GM21619 (cell line): ENCODE data around the gene FBXL4.
A peak's percentile ranks its signal among the peaks of the same experiment; 100 is the strongest.

Source experiments
- ATAC-seq: cut with Tn5 transposase; IDR thresholded peaks from one replicate; pipeline ENCODE4 v1.9.1; 2021; ENCODE audit not compliant: unreplicated experiment

Gene FBXL4

DNA sequence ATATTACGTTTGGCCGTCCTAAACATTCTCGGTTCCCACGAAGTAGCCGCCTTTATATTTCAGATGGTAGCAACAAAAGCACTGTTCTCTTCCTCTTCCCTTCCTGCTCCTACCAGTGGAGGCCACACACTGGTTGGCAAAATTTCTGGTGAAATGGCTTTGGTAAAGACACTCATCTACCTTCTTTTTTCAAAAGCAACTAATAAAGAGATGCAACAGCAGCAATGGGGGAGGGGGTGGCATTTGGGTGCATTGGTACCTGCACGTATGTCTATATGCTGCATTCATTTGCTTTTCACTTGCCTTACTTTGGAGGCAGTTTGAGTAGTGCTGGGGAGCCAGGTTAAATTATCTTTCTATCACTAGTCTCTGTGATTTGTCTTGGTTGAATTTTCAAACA lies 107.4 kb downstream of the FBXL4 start:
- no peak for ATAC-seq

DNA sequence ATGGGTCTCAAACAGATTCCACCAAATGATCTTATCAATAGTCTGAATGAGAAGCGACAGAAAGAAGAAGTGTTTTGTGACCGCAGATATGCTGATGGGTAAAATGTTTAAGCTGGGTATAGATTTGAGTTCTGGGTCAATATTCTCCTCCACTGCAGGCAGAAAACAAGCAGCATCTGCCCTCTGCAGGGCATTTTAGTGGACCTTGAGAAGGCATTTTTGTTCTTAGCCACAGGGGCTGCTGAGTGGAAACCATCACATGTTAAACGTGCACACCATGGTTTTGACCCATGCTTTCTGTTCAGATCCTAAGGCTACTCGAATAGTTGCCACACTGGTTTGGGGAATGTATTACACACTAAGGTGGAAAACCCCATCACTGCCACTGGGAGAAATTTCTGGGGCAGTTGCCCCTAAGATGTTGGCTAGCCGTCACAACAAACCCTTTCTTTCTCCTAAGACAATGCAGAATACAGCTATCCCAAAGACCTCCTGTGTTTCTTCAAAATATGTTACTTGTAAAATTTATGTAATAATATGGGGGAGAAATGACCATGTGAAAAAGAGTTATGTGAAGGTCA lies 107.9 kb downstream of the FBXL4 start:
- no peak for ATAC-seq

DNA sequence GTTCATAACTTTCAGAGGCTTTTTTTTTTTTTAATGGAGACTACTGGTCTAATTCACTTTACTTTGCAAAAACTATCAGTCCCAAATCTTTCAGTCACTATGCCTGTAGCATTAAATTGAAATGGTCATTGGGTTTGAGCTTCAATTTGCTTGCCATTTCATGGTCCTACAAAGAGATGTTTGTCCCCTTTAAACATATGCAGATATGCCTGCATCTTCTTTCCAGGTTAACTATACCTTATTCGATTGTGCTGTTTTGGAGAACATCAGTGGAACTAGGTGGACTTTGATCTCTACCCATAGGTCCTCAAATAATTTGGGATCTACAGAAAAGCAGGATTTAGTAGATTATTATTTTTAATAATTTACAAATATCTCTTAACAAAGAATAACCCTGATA lies 108.8 kb downstream of the FBXL4 start:
- ATAC-seq, result no peak

DNA sequence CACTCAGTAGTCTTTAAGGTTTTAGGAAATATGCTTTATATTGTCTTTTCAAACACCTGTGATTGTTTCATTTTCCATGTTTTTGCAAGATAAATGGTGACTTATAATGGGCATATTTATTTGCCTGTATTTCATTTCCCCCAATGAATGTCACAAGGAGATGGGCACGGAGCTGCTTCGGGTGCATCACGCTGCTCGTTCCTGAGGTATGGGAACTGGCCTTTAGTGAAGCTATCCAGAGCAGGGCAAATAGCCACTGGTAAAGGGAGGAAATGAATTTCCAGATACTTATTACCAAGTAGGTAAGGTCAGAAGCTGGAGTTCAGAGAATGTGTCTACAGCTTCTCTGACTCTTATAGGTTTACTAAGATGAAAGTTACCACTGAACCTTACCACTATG lies 109.7 kb downstream of the FBXL4 start:
- no peak for ATAC-seq

DNA sequence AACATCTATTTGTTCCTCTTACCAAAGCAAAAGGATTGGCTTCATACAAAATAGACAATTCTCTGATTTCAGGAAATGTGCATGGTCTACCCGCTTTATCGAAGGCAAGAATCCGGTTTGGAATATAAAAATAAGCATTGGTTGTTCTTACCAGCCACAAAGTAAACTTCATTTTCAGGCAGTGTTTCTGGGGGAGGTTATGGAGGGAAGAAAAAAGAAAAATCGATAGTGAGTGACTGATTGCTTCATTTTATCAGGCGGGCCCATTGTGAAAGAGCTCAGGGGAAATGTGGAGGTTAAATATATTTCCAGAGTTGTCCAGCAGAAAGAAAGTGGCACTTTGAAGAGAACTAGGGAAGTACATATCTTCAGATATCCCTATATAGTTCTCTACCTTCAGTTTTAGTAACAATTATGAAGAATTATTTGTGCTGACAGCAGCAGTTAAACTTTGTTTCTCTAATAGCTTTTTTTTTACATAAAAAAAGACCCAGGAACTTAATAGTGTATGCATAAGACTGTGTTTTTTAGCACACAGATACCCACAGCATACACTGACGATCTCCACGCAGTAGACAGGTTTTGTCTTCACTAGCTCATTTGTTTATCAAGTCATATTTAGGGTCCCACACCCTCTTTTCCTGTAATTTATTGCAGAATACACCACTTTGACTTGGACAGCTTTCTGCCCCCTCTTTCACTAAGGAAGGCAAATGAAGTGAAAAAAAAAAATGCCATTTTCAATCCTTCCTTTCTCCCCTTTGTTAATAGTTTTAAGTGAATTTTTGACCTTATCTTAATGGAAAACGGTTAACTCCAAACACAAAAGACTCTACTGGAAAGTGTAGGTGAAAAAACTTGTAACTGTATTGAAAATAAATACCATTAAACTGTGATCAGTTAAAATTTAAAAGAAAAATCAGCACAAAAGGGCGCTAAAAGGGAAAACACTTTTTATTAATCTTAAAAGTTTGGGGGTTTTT lies 110.5 kb downstream of the FBXL4 start:
- ATAC-seq, result no peak

DNA sequence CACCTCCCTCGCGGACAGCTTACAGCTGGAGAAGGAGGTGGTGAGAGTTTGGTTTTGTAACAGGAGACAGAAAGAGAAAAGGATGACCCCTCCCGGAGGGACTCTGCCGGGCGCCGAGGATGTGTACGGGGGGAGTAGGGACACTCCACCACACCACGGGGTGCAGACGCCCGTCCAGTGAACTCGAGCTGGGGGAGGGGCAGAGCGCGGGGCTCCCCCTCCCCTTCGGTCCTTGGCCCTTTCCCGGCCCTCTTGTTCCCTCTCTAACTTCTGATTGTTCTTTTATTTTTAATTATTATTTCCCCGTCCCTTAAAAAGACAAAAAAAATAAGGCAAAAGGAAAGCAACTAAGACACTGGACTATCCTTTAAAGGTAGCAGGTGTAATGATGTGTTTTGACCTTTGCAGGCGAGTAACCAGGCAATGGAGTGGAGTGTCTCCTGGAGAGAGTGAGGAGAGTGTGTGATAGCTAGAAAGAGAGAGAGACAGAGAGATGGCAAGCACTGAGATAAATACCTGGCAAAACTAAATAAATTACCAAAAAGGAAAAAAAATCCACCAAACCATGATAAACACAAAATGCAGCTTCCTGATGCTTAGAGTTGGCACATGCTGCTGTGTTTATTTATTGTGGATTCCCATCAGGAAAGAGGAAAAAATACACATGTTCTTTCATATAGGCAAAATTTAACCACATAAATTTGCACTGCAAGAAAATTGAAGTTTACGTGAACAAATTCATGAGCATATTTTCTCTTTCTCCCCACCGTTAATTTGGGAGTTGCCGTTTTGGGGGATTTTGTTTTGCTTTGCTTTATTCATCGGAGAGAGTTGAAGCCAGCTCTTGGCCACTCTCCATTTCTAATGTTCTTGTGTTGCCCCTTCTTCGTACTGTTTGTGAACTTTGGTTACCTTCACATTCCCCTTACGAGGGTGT lies 111.5 kb downstream of the FBXL4 start:
- ATAC-seq, result no peak

DNA sequence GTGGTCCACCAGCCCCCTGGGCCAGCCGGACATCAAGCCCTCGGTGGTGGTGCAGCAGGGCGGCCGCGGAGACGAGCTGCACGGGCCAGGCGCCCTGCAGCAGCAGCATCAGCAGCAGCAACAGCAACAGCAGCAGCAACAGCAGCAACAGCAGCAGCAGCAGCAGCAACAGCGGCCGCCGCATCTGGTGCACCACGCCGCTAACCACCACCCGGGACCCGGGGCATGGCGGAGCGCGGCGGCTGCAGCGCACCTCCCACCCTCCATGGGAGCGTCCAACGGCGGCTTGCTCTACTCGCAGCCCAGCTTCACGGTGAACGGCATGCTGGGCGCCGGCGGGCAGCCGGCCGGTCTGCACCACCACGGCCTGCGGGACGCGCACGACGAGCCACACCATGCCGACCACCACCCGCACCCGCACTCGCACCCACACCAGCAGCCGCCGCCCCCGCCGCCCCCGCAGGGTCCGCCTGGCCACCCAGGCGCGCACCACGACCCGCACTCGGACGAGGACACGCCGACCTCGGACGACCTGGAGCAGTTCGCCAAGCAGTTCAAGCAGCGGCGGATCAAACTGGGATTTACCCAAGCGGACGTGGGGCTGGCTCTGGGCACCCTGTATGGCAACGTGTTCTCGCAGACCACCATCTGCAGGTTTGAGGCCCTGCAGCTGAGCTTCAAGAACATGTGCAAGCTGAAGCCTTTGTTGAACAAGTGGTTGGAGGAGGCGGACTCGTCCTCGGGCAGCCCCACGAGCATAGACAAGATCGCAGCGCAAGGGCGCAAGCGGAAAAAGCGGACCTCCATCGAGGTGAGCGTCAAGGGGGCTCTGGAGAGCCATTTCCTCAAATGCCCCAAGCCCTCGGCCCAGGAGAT lies 112.4 kb downstream of the FBXL4 start:
- ATAC-seq, result no peak

DNA sequence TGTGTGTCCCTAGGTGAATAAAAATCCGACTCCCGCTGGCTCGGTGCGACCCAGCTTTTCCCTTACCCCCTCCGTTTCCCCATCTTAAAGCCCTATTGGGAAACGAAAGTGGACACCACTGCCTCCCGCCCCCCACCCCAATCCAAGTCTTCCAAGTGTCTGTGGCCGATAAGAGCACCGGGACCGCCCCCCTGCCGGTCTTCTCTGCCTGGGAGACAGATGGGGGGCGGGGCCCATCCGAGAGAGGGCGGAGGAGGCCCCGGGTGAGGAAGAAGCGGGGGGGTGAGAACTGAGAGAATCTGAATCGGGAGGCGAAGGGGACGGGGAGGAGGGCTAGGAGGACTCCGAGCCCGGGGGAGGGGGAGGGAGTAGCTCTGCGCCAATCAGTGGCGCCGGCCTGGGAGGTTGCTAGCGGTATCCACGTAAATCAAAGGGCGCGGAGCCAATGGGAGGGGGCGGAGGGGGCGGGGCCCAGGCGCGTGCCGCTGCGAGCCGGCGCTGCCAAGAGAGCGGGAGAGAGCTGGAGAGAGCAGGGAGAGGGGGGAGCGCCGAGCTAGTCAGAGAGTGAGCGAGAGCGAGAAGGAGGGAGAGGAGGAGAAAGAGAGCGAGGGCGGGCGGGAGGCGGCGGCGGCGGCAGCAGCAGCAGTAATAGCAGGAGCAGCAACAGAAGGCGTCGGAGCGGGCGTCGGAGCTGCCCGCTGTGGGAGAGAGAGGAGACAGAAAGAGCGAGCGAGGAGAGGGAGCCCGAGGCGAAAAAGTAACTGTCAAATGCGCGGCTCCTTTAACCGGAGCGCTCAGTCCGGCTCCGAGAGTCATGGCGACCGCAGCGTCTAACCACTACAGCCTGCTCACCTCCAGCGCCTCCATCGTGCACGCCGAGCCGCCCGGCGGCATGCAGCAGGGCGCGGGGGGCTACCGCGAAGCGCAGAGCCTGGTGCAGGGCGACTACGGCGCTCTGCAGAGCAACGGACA lies 113.4 kb downstream of the FBXL4 start, which contains the start of gene POU3F2:
POU3F2 (plus strand) TSS at position 515 of the 972 bp plus-strand sequence; CDS start at position 815, 300 bp downstream.
- ATAC-seq, result peak; percentile 71

DNA sequence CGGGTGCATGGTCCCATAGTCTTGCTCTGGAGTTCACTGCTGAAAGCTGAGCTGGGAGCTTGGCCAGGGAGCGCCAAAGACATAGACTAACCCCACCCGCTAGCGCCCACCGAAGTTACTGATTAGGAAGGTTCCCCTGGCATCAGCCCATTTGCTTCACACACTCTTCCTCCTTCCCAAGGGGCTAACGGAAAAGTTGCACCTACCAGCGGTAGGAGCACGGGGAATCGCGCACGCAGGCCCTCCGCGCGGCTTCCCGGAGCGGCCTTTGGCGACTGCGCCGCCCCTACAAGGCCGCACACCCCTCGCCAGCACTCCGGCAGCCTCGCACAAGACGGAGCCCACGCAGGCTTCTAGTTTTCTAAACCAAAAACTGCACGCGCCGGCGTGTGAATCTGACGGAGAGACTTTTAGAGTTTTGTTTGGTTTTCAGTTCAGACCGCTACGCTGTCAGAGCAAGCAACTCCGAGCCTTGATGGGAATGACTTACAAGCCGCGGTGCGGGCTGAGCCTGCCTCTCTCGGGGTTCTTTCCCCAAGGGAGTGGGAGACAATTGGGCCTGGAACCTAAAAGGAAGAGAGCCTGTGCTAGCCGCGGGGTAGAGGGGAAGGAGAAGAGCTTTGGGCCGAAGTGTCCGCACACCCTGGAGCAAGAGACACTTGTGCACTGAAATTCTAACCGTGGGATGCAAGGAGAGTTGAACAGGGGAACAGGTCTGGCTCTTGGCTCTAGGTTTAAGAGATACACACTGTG lies 114.3 kb downstream of the FBXL4 start:
- no peak for ATAC-seq

DNA sequence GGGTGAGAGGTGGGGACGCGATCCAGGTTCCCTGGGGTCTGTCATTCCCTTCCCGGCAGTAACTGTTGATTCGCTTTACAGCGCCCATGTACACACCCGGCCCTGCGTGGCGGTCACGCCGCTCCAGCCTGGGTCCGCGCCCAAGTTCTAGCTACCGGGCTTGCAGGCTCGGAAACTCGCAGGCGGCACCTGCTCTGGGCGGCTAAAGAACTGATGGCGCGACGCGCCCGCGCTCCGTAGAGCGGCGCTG lies 114.8 kb downstream of the FBXL4 start:
- ATAC-seq, result no peak

DNA sequence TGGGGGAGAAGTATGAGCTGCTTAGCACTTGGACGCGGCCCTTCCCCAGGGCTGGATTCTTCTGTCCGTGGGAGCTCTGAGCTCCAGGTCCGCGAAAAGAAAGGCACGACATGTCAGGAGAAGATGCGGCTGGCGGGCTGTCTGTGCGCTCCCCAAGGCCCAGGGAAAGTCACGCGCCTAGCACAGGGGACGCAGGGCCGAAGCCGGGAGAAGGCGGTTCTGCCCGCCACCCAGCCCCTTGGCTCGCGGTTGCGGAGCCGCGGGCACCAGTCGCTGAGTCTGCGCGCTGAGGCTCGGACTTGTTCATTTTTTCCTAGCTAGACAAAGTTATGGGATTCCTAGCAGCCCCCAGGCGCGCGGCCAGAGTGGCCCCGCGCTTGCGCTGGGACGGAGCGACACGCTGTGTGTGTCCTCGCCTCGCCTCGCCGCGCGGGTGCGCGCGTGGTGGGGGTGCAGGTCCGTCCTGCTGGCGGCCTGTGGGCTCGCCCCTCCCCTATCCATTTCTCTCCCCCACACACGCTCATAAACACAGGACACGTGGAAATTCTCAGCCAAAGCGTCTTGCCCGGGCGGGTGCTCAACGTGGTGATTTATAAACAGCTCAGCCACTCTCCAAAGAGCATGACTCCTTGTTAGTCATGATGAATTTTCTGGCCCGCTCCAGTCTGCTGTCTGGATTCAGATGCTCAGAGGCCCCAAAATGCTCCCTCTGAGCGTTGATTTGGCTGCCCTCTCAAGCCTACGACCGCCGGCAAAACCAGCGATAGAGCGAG lies 115.3 kb downstream of the FBXL4 start:
- no peak for ATAC-seq

DNA sequence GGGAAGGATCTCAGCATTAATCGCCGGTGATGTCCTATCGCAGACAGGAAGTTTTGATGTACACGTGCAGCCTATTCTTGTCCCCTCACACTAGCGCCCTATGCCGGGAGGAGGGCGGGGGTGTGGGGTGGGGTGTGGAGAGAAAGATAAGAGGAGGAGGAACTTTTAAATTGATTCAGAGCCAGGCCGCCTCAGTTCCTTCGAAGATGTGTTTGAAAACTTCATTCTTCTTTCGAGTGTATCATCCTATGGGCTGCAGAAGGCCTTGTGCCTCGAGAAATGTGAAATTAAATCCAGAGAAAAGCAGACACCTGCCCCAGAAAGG lies 115.8 kb downstream of the FBXL4 start:
- ATAC-seq, result no peak

DNA sequence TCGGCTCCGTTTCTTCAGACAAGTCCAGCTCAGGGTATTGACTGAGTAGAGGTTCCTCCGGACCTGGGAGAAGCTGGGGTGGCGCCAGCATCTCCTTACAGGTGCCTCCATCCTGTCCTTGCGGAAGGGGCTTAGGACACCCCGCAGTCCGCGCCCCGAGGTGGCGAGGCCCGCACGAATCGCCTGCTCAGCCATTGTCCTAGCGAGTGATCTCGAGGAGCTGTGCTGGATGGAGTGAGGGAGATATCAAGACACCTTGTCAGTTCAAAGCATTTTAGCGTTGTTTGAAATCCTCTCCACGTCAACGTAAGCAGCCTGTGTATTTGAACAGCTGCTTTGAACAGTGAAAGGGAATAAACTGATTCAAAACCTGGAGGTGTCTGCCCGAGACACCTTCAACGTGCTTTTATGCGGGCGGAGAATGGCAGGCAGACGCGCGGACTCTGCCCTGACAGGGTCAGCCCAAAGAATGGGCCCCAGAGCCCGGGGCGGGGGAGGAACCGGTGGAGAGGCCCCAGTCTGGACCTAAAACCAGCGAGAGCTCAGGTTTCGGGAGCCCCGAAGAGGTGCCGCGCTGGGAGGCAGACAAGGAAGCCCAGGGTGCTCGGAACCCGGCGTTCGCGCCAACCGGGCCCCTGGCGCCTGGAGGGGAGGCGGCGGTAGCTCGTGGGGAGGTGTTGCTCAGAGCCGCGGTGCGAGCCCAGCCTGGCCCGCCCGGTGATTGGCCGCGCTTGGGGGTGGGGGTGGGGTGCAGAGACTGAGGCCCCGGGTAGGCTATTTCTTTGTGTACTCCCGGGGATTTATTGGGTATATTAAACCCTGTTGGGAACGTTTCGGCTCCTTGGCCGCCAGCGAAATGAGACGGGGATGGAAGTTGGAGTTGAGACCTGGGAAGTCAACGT lies 116.4 kb downstream of the FBXL4 start:
- no peak for ATAC-seq

DNA sequence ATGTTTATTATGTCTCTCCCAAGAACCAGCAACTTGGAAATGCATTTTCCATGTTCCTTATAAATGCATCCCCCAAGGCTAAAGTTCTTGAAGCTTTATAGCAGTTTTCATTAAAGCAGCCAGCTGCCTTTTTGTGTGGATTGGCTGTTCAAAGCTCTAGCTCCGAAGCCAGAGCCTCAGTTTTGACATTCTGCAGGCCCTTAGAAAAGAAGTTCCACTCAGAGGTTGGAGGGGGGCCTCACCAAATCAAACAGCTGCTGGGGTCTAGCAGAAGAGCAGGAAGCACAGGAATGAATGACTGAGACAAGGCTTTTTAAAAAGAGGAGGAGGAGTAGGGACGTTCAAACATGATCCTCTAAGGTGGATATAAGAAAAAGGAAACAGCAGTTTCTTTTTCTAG lies 117.6 kb downstream of the FBXL4 start:
- ATAC-seq, result no peak

DNA sequence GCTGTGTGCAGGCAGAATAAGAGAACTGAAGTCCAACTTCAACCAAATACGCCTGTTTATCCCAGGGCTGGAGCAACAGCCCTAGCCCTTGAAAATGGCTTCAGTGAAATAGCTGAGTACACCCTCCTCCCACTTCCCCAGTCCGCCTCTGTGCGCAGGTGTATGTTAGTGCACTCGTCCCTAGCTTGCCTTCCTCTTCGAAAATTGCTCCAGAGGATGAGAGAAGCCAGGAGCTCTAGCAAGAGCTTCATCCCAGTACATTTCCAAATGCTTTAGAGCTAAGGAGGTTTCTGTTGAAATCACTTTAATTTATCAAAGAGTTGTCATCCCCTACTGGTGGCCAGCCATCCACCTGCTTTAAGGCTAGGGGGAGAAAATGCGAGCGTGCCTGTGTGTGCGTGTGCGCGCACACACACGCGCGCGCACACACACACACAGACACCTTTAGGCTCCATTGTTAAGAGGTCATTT lies 118.8 kb downstream of the FBXL4 start:
- ATAC-seq, result no peak

DNA sequence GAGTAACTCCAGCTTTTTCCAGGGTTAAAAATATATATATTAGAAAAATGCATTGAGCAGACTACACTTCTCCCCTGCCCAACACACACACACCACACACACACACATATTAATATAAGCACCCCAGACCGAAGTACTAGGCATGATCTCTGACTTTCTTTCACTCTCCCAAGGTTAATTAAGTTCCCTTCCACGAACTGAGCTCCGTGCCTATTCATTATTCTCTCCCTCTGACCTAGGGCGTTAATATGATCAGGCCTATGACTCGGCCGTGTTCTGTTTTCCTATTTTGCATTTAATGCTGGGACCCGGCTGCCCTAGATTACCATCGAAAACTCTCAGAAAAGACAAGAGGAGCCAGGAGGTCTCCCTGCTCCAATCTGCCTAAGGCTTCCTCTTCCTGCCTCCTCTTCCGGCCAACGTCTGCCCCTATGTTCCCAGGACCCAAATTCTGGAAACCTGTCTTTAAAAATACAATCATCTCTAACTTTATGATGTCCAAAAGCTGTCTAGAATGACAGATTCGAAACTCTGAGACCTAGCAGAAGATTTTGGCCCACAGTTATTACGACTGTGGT lies 119.4 kb downstream of the FBXL4 start:
- no peak for ATAC-seq
